Measurements from ENCODE around the gene PLD5. TPM values are rescaled to one million over a fixed set of nuclear protein-coding genes. Genes with fewer than 3 reads are reported as not detected.
"Not testable (repeated sequence)": the region's sequence is repeated elsewhere in the genome, so short reads cannot be mapped to it uniquely, and the experiment has no call there.

Gene PLD5
- polyA plus RNA-seq, 3 donors = 0.70 to 0.90 (median 0.88) TPM

GRCh38 chr1:242133351-242133750 is 391.1 kb downstream of the PLD5 start:
- DNase-seq (ENCODE audit: extremely low read depth in 1 of 11, low read depth in 9 of 11, low spot score in 4 of 11) = no peak

- DNase-seq (ENCODE audit: extremely low read depth in 1 of 11, low read depth in 9 of 11, low spot score in 4 of 11) = no peak
Observed at GRCh38 chr1:242132121-242132817, 392.2 kb downstream of the PLD5 start.

DNA sequence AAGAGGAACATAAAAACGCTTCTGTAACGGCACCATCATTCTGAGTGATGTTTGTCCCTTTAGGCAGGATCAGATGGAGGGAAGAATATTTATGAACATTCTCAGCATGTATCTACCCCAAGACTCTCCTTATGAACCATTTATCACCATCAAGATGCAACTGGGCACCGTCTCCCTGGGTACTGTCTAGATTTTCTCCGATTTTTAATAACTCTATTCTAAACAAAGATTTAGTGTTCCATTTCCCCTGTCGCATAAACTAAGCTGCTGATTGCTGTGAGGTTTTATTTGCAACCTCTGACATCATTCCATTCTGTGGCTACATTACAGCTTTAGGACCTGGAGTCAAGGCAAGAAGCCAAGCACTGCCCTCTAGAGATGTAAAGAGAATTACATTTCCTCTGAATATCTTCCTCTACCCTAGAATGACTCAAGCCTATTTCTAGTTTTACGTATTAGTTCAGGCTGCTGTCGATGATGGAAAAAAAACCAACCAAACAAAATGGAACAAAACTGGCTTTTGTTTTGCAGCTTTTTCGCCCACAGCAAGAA is 395.5 kb downstream of the PLD5 start:
- DNase-seq (ENCODE audit: extremely low read depth in 1 of 11, low read depth in 9 of 11, low spot score in 4 of 11) = peak in 2 of 11 donors; percentile 8 to 9

- DNase-seq (ENCODE audit: extremely low read depth in 1 of 11, low read depth in 9 of 11, low spot score in 4 of 11) = no peak
Observed at GRCh38 chr1:242120432-242120831, 404.1 kb downstream of the PLD5 start.

- DNase-seq (ENCODE audit: extremely low read depth in 1 of 11, low read depth in 9 of 11, low spot score in 4 of 11) = no peak
Observed at GRCh38 chr1:242100921-242101320, 423.6 kb downstream of the PLD5 start.

DNA sequence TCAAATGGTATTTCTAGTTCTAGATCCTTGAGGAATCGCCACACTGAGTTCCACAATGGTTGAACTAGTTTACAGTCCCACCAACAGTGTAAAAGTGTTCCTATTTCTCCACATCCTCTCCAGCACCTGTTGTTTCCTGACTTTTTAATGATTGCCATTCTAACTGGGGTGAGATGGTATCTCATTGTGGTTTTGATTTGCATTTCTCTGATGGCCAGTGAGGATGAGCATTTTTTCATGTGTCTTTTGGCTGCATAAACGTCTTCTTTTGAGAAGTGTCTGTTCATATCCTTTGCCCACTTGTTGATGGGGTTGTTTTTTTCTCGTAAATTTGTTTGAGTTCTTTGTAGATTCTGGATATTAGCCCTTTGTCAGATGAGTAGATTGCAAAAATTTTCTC is 427.2 kb downstream of the PLD5 start:
- not testable (repeated sequence) for DNase-seq (ENCODE audit: extremely low read depth in 1 of 11, low read depth in 9 of 11, low spot score in 4 of 11)

- no peak for DNase-seq (ENCODE audit: extremely low read depth in 1 of 11, low read depth in 9 of 11, low spot score in 4 of 11)
Observed at GRCh38 chr1:242093116-242093515, 431.4 kb downstream of the PLD5 start.

DNA sequence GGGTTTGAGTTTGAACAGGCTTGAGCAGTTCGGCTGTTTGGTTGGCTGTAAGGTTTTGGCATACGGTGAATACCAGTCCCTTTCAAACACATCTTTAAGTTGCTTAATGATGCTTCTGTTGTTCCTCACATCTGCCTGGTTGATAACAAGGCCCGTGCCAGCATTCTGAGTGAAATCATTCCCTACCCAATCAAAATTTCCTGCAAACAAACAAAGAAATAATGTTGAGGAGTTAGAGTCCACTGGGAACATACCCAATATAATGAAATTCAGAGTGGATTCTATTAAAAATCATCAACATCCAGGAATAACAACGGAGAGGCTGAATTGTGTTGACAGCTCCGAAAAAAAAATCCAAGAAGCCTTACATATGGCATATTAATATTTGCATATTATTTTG is 434.6 kb downstream of the PLD5 start:
- DNase-seq (ENCODE audit: extremely low read depth in 1 of 11, low read depth in 9 of 11, low spot score in 4 of 11) = no peak

DNA sequence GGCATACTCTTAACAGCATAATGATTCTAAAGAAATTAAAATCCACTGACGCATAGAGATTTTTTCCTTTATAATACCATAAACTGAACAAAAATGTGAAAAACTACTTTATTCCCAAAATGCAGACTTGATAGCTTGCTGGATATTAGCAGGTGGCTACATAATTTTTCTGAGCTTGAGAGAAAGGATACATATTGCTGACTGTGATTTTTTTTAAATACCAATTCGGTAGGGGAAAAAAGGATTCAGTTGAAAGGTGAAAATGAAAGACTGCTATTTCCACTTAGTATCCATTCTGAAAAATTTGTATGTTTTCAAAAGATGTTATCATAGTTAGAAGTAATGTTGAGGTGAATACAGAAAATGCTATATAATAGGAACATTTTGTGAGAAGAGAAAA is 435.6 kb downstream of the PLD5 start:
- DNase-seq (ENCODE audit: extremely low read depth in 1 of 11, low read depth in 9 of 11, low spot score in 4 of 11) = no peak

DNA sequence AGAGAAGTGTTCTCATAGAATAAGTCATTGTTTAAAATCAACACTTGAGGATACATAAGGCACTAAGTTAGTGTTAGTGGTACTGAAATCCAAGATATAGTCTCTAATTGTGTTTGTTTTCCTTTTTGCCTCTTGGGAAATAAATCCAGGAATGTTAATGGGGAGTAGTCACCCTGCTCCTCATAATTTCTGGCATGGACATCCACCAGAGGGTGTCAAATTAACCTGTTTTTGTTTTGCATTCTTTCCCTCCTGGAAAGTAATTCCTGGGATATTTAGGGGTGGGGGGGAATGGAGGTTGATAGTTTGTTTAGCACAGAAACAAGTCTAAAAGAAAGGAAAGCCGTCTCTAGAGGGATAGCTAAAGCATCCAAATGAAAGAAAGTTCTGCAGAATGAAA is 437.8 kb downstream of the PLD5 start:
- DNase-seq (ENCODE audit: extremely low read depth in 1 of 11, low read depth in 9 of 11, low spot score in 4 of 11) = peak in 4 of 11 donors; percentile 3 to 29 (median 12)

DNA sequence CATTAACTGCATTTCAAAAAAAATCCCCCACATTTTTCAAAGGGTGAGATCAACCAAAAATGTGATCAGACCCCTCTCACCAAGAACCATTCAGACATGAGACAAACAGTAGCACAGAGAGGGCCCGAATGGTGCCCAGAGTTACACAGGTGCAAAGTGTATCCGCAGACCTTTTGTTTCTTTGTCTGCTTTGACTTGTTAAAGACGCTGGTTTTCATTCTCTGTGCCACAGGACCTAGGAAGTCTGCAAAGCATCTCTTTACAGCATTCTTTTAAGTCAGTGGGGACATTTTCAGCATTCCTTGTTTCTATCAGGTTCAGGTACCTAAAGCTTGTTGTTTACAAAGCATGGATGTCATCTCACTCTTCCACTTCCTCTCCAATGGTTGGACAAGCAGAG is 438.4 kb downstream of the PLD5 start:
- DNase-seq (ENCODE audit: extremely low read depth in 1 of 11, low read depth in 9 of 11, low spot score in 4 of 11) = no peak

- DNase-seq (ENCODE audit: extremely low read depth in 1 of 11, low read depth in 9 of 11, low spot score in 4 of 11) = no peak
Observed at GRCh38 chr1:242083742-242084141, 440.8 kb downstream of the PLD5 start.

DNA sequence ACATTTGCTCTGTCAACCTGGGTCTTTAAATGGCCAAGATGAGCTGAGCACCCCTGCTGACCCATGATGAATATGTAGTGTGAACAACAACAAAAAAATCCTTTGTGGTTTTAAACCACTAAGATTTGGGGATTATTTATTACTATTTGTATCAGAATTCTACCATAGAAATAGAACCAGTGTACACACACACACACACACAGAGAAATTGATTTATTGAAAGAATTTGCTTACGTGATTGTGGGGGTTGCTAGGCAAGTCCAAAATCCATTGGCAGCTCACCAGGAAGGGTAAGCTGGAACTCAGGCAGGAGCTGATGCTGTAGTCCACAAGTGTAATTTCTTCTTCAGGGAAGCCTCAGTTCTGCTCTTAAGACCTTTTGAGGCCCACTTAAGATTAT is 443.1 kb downstream of the PLD5 start:
- no peak for DNase-seq (ENCODE audit: extremely low read depth in 1 of 11, low read depth in 9 of 11, low spot score in 4 of 11)

DNA sequence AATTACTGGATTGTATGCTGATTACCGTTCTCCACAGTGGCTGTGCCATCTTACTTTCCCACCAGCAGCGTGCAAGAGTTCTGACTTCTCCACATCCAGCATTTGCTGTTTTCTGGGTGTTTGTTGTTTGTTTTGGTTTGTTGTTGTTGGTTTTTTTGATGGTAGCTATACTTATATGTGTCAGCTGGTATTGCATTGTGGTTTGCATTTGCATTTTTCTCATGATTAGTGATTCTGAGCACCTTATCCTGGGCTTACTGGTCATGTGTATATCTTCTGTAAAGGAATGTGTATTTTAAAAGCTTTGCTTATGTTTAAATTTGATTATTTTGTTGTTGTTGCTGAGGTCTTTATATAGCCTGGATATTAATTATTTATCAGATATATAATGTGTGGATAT is 458.7 kb downstream of the PLD5 start:
- DNase-seq (ENCODE audit: extremely low read depth in 1 of 11, low read depth in 9 of 11, low spot score in 4 of 11) = no peak

- DNase-seq (ENCODE audit: extremely low read depth in 1 of 11, low read depth in 9 of 11, low spot score in 4 of 11) = no peak
Observed at GRCh38 chr1:242062271-242062670, 462.2 kb downstream of the PLD5 start.

GRCh38 chr1:242059976-242060375 is 464.5 kb downstream of the PLD5 start:
- no peak for DNase-seq (ENCODE audit: extremely low read depth in 1 of 11, low read depth in 9 of 11, low spot score in 4 of 11)

DNA sequence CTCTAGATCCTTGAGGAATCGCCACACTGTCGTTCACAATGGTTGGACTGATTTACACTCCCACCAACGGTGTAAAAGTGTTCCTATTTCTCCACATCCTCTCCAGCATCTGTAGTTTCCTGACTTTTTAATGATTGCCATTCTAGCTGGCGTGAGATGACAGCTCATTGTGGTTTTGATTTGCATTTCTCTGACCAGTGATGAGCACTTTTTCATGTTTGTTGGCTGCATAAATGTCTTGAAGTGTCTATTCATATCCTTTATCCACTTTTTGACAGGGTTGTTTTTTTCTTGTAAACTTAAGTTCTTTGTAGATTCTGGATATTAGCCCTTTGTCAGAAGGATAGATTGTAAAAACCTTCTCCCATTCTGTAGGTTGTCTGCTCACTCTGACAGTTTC is 465.9 kb downstream of the PLD5 start:
- not testable (repeated sequence) for DNase-seq (ENCODE audit: extremely low read depth in 1 of 11, low read depth in 9 of 11, low spot score in 4 of 11)

- not testable (repeated sequence) for DNase-seq (ENCODE audit: extremely low read depth in 1 of 11, low read depth in 9 of 11, low spot score in 4 of 11)
Observed at GRCh38 chr1:242058181-242058580, 466.3 kb downstream of the PLD5 start.

GRCh38 chr1:242057745-242058115 is 466.8 kb downstream of the PLD5 start:
- no peak for DNase-seq (ENCODE audit: extremely low read depth in 1 of 11, low read depth in 9 of 11, low spot score in 4 of 11)

DNA sequence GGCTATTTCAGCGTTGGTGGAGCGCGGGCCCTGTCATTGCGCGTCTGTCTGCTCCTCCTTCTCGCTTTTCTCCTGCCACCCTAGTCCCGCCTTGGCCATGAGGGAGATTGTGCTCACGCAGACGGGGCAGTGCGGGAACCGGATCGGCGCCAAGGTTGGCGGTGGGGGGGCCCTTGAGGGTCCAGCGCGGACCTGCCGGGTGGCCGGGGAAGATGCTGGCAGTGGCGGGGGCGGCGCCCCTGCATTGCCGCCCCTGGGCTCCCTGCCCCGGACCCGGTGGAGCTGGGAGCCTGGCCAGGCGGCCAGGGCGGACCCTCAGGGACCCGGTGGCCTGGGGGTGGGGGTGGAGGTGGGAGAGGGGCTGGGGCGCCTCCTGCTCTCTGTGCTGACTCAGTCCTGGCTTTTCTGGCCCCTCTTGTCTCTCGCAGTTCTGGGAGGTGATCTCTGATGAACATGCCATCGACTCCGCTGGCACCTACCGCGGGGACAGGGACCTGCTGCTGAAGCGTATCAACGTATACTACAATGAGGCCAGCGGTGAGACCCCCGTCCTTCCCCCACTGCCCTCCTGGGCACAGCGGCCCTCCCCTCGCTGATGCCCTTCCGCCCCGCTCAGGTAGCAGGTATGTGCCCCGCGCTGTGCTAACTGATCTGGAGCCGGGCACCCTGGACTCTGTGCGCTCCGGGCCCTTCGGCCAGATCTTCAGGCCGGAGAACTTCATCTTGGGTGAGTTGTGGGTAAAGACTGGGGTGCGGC is 467.3 kb downstream of the PLD5 start:
- no peak for DNase-seq (ENCODE audit: extremely low read depth in 1 of 11, low read depth in 9 of 11, low spot score in 4 of 11)

Data from renal cortex interstitium (tissue), 11 donors.